ENCODE measurements around the gene METTL26.

GRCh38 chr16:672371-672770 is 36.3 kb upstream of the METTL26 start:
- TF ChIP-seq CTCF (IDR thresholded peaks at IDR 0.05; ENCODE audit: low read depth, low read length, missing input control): no peak
- TF ChIP-seq TAF1 (conservative IDR thresholded peaks at IDR 0.05): no peak
- TF ChIP-seq REST (IDR thresholded peaks at IDR 0.05): no peak
- no peak for TF ChIP-seq ATF3 (IDR thresholded peaks at IDR 0.05)
- no peak for TF ChIP-seq RXRA (IDR thresholded peaks at IDR 0.05)
- TF ChIP-seq JUND (IDR thresholded peaks at IDR 0.05): no peak
